ENCODE results near the gene TBC1D22A.

GRCh38 chr22:47202819-47203553 is 440.5 kb downstream of the TBC1D22A start:
- TF ChIP-seq CTCF (IDR thresholded peaks at IDR 0.05), result no peak
- no peak for TF ChIP-seq POLR2A (IDR thresholded peaks at IDR 0.05)
